HUES6 (cell line): ENCODE data around the gene EMX1.

Experiments
- H3K27ac ChIP-seq: 2 replicates; pipeline ENCODE4 v1.7.0; 2013; ENCODE audit warnings: low read depth, mild to moderate bottlenecking, low read length, inconsistent platforms
- H3K27me3 ChIP-seq: 2 replicates; pipeline ENCODE4 v1.6.1; 2013; ENCODE audit warnings: low read length; ENCODE audit not compliant: control insufficient read depth, insufficient read depth
- H3K36me3 ChIP-seq: 2 replicates; pipeline ENCODE4 v1.6.1; 2013; ENCODE audit warnings: low read length; ENCODE audit not compliant: control insufficient read depth, insufficient read depth
- H3K4me1 ChIP-seq: 2 replicates; pipeline ENCODE4 v1.6.1; 2013; ENCODE audit warnings: low read length; ENCODE audit not compliant: control insufficient read depth, insufficient read depth
- H3K4me3 ChIP-seq: 2 replicates; pipeline ENCODE4 v1.5.1; 2013; ENCODE audit warnings: low read depth, low read length
- H3K9ac ChIP-seq: one replicate; pipeline ENCODE4 v1.6.1; 2013; ENCODE audit warnings: mild to moderate bottlenecking, low read length
- H3K9me3 ChIP-seq: 2 replicates; pipeline ENCODE4 v1.6.1; 2013; ENCODE audit warnings: low read depth, low read length; ENCODE audit not compliant: control insufficient read depth, insufficient read depth

Gene EMX1

GRCh38 chr2:72954376-72955227 is 37.3 kb downstream of the EMX1 start:
- H3K27me3 ChIP-seq, result no peaks in the 10 kb centered on the region
- no peaks in the 10 kb centered on the region for H3K9me3 ChIP-seq
- no peak overlapping the region for H3K27ac ChIP-seq
- peaks cover 22% of the 10 kb centered on the region for H3K4me1 ChIP-seq
- H3K4me3 ChIP-seq, result no peak overlapping the region
- H3K9ac ChIP-seq, result no peak overlapping the region
- H3K36me3 ChIP-seq, result no peaks in the 10 kb centered on the region

- Histone ChIP-seq H3K4me3 (no peak overlapping the region), H3K9ac (no peak overlapping the region), H3K27me3 (no peaks in the 10 kb centered on the region), H3K27ac (no peak overlapping the region), H3K36me3 (no peaks in the 10 kb centered on the region), H3K9me3 (no peaks in the 10 kb centered on the region), H3K4me1 (peaks cover 21% of the 10 kb centered on the region)
These were observed 38.1 kb downstream of the EMX1 start for GRCh38 chr2:72955228-72956049.

GRCh38 chr2:72956050-72956395 is 38.7 kb downstream of the EMX1 start:
- Histone ChIP-seq H3K4me3 (no peak overlapping the region), H3K9ac (no peak overlapping the region), H3K4me1 (peaks cover 20% of the 10 kb centered on the region), H3K36me3 (no peaks in the 10 kb centered on the region), H3K27me3 (no peaks in the 10 kb centered on the region), H3K9me3 (no peaks in the 10 kb centered on the region), H3K27ac (no peak overlapping the region)

DNA sequence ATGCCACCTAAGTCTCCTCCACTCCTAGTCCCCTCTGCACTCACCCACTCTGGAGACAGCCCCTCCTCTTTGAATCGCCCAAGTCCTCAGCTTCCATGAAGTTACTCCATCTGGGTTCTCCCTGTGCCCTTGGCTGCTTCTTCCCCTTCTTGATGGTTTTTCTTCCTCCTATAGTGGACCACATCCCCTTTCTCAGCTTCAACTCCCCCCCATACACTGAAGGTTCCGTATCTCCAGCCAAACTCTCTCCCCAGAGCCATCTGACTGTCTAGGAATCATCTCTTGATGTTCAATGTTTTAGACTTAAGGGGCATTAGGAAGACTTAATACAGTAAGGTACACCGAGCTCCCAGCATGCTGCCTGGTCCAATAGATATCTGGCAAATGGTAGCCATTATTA is 39.6 kb downstream of the EMX1 start:
- Histone ChIP-seq H3K27ac (no peak overlapping the region), H3K27me3 (no peaks in the 10 kb centered on the region), H3K36me3 (no peaks in the 10 kb centered on the region)

DNA sequence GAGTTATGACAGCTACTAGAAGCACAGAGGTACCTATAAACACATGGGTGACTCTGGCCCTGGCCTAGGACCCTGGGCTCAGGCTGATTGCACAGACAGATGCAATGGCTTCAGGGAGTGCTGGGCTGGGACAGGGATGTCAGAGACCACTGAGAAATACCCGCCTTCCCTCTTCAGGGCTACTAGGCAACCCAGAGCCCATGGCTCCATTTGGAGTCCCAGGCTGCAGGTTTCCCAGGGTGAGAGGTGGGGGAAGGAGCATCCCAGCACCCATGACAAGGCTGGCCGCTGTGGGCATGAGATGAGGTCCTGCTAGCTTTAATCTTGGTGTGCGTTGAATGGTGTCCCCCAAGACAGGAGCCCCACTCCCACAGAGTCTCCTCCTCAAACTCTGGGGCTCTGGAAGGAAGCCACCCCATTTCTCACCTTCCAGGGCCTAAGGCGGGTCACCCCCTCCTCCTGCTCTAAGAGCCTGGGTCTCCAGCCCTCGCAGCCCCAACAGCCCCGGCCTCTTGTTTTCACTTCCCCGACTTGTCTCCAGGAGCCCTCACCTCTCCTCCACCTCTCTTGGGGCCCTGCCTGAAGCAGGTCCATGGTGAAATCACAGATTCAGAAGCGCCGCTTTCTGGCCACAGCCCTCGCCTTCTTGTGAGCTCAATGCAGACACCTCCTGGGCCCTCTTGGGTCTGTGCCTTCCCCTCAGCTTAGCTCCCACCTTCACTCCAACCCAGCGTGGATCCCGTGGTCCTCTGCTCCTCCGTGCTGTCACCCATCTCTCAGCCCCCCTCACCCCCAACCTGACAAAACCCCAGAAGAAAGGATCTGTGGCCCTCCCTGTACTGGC is 41.4 kb downstream of the EMX1 start:
- no peak overlapping the region for H3K27ac ChIP-seq
- no peaks in the 10 kb centered on the region for H3K9me3 ChIP-seq
- H3K4me1 ChIP-seq, result peaks cover 29% of the 10 kb centered on the region
- no peak overlapping the region for H3K9ac ChIP-seq
- H3K27me3 ChIP-seq, result no peaks in the 10 kb centered on the region
- no peaks in the 10 kb centered on the region for H3K36me3 ChIP-seq
- H3K4me3 ChIP-seq, result no peak overlapping the region

More for the DNA sequence above, 39.6 kb downstream of the EMX1 start:
- Histone ChIP-seq H3K4me1 (peaks cover 20% of the 10 kb centered on the region), H3K9ac (no peak overlapping the region), H3K4me3 (no peak overlapping the region), H3K9me3 (no peaks in the 10 kb centered on the region)

- H3K9ac ChIP-seq, result no peak overlapping the region
- H3K36me3 ChIP-seq, result no peaks in the 10 kb centered on the region
- no peaks in the 10 kb centered on the region for H3K9me3 ChIP-seq
- peaks cover 37% of the 10 kb centered on the region for H3K4me1 ChIP-seq
- H3K27ac ChIP-seq, result no peak overlapping the region
- 0 out of 2 replicates have a peak, but pooled peaks cover 4% of the 10 kb centered on the region for H3K27me3 ChIP-seq
- no peak overlapping the region for H3K4me3 ChIP-seq
These were observed 42.2 kb downstream of the EMX1 start for GRCh38 chr2:72959554-72959953.

DNA sequence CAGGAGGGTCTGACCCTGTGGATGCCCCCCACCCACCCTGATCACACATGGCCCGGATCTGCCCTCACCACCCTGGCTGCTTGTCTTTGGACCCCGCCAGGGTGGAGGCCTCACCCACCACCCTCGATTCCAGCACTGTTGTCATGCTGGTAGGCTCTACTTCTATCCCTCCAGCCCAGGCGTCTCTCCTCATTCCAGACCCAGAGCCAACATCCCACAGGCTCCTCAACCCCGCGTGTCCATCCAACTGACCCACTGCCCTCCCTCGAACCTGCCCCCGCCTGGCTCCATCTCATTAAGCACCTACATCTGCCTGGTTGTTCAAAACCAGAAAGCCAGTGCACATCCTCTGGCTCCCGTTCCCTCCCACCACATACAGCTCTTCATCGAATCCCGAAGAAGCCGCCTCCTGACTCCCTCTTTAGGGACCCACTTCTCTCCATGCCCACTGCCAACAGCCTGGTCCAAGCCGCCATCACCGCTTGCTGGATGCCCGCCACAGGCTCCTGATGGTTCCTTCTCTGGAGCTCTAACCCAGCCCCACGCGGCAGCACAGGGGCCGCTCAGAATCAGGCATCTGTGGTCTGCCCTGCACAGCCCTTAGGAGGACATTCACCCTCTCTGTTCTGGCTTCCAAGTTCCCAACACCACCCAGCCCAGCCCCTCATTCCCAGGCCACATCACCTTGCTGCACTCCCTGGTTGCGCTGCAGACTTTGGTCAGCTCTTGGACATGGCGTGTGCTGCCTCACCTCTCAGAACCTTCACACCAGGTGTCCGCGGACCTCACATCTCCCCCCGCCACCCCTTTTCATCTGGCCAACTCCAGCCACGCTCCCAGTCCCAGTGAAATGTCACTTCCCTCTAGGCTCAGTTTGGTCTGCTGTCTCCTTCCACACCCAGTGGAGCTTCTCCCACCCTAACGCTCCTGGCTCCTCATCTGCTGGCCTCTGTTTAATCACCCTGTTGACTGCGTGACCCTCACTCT is 43.0 kb downstream of the EMX1 start:
- H3K27ac ChIP-seq, result 0 out of 2 replicates have a peak overlapping the region, but pooled peaks have one; percentile 29
- H3K9ac ChIP-seq, result no peak overlapping the region
- peaks cover 40% of the 10 kb centered on the region for H3K4me1 ChIP-seq
- 0 out of 2 replicates have a peak, but pooled peaks cover 4% of the 10 kb centered on the region for H3K27me3 ChIP-seq
- H3K36me3 ChIP-seq, result no peaks in the 10 kb centered on the region
- no peak overlapping the region for H3K4me3 ChIP-seq
- no peaks in the 10 kb centered on the region for H3K9me3 ChIP-seq

DNA sequence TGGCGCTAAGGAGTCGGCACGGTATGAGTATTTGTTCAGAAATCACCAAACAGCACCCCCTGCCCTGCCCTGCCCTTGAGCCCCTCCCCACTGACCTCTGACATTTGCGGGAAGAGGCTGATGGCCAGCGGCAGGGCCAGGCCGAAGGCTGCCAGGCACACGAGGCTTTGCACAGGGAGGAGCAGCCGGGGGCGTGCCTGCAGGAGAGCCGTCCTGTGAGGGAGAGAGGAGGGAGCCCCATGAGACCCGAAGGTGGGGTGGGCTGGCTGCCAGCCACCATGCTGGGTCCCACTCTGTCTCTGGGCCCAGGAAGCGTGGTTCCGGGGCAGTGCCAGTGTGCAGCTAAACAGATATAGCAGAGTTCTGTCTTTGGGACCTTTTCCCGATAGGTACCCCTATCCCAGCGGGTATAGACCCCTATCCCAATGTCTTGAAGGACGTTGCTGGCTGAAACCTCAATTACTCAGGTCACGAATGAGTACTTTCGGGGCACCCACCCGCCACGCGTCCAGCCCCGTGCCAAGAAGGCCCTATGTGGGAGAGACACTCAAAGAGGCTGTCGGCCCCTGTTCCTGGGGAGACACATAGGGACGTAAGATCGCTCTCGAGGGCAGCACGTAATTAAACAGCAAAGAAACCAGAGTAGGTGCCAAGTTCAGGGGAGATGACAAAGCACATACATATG is 43.9 kb downstream of the EMX1 start:
- Histone ChIP-seq H3K4me1 (peaks cover 40% of the 10 kb centered on the region), H3K36me3 (no peaks in the 10 kb centered on the region), H3K27me3 (0 out of 2 replicates have a peak, but pooled peaks cover 4% of the 10 kb centered on the region), H3K9me3 (no peaks in the 10 kb centered on the region), H3K9ac (no peak overlapping the region), H3K4me3 (no peak overlapping the region), H3K27ac (0 out of 2 replicates have a peak overlapping the region, but pooled peaks have one; percentile 29)

GRCh38 chr2:72961853-72962468 is 44.6 kb downstream of the EMX1 start:
- Histone ChIP-seq H3K4me3 (no peak overlapping the region), H3K36me3 (no peaks in the 10 kb centered on the region), H3K4me1 (peaks cover 40% of the 10 kb centered on the region), H3K9me3 (no peaks in the 10 kb centered on the region), H3K27me3 (0 out of 2 replicates have a peak, but pooled peaks cover 4% of the 10 kb centered on the region), H3K9ac (no peak overlapping the region), H3K27ac (no peak overlapping the region)
